NB4 (cell line): ENCODE measurements around the gene PSG1.
"Not testable (repeated sequence)": the region's sequence is repeated elsewhere in the genome, so short reads cannot be mapped to it uniquely, and the experiment has no call there.

ENCODE experiments used
- CTCF ChIP-seq: IDR thresholded peaks from one replicate; pipeline ENCODE4 v1.5.1; 2012; ENCODE audit warnings: low read depth, low read length
- MYC ChIP-seq: IDR thresholded peaks from 2 replicates; pipeline ENCODE4 v1.6.1; 2011; ENCODE audit warnings: low read depth, low read length

- TF ChIP-seq CTCF, MYC: not testable (repeated sequence)
Measured at GRCh38 chr19:42900561-42900960, 21.0 kb upstream of the PSG1 start.
